GM12801 (cell line): Measurements from ENCODE around the gene FAM3B.

Source experiments
- TF ChIP-seq, protein P1 (sequence below): IDR thresholded peaks from one replicate; pipeline ENCODE4 v1.5.1; 2011; ENCODE audit warnings: control low read depth; ENCODE audit not compliant: insufficient read length; ENCODE audit errors: extremely low read depth

Gene FAM3B

DNA sequence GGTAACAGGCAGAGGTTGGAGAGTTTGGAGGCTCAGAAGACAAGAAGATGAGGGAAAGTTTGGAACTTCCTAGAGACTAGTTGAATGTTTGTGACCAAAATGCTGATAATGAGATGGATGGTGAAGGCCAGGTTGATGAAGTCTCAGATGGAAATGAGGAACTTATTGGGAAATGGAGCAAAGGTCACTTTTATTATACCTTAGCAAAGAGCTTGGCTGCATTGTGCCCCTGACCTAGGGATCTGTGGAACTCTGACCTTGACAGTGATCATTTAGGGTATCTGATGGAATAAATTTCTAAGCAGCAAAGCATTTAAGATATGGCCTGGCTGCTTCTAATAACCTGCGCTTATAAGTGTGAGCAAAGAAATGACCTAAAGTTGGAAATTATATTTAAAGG is 17.2 kb downstream of the FAM3B start:
- TF ChIP-seq, protein P1, sequence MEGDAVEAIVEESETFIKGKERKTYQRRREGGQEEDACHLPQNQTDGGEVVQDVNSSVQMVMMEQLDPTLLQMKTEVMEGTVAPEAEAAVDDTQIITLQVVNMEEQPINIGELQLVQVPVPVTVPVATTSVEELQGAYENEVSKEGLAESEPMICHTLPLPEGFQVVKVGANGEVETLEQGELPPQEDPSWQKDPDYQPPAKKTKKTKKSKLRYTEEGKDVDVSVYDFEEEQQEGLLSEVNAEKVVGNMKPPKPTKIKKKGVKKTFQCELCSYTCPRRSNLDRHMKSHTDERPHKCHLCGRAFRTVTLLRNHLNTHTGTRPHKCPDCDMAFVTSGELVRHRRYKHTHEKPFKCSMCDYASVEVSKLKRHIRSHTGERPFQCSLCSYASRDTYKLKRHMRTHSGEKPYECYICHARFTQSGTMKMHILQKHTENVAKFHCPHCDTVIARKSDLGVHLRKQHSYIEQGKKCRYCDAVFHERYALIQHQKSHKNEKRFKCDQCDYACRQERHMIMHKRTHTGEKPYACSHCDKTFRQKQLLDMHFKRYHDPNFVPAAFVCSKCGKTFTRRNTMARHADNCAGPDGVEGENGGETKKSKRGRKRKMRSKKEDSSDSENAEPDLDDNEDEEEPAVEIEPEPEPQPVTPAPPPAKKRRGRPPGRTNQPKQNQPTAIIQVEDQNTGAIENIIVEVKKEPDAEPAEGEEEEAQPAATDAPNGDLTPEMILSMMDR: no peak

DNA sequence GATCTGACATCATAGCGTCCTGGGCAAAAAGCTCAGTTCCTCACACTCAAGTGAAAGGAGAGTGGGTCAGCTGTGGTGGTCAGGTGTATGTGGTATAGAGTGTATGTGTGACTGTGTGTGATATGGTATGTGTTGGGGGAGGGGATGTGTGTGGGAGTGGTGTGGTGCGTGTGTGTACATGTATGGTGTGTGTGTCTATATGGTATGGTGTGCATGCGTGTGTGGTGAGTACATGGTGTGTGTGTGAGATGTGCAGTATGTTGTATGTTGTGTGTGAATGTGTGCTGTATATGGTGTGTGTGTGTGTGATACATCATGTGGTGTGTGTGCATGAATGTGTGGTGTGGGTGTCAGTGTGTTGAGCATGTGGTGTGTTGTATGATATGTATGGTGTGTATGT is 20.9 kb downstream of the FAM3B start:
- TF ChIP-seq, protein P1: no peak

DNA sequence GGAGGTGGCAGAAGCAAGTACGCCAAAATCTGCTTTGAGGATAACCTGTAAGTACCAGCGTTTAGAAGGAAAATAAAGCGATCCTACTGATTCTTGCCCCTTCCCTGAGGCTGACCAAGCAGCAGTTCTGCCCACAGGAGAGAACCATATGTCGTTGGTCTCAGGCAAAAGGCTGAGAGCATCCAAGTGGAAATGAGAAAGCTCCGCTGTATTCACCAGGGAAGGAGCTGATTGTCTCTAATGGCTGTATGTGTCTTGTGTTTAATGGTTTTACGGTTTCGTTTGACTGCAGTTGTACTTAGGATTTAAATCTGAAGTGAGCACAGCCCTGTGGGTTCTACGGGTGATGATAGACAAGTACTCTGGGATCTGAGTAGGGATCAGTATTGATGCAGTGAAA is 21.9 kb downstream of the FAM3B start:
- TF ChIP-seq, protein P1: no peak

DNA sequence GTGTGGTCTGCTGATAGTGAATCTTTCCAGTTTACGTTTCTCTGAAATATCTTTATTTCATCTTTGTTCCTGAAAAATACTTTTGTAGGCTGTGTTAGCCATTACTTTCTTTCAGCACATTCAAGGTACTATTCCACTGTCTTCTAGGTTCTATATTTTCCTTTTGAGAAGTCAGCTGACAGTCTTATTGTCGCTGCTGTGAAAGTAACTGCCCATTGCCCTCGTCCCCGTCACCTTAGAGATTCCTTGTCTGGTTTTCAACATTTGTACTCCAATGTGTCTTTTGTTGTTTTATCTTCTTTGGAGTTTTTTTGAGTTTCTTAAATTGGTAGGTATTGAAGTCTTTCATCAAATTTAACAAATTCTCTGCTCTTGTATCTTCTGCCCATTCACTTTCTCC is 25.4 kb downstream of the FAM3B start:
- TF ChIP-seq, protein P1: no peak

DNA sequence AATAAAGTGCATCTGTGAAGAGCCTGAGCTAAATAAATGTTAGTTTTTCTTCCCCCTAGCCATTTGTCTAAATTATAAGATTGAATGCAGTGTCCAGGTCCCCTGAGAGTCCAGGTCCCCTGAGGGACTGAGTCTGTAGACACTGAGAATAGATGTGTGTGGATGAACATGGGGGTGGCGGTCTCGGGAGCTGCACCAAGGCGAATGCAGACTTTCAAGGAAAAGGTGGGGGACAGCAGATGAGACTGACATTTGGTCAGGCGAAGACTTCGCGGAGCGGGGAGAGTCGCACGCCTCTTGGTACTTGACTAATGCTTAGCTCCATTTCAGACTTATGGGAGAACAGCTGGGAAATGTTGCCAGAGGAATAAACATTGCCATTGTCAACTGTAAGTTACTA is 27.5 kb downstream of the FAM3B start:
- TF ChIP-seq, protein P1: no peak

DNA sequence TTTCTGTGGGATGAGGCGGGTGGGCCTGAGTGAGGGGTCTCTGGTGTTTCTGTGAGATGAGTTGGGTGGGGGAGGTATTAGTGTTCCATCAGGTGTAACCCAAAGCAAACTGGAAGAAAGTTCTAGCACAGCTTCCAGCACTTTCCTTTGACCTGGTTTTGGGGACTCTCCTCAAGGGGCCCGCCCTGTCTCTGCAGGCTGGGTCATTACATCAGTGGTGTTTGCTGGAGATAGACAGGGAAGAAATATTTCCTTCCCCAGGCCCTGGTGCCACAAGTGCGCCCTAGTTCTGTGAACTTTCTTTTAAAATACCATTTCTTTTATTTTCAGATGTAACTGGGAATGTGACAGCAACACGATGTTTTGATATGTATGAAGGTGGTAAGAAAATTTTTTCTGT is 28.8 kb downstream of the FAM3B start:
- TF ChIP-seq, protein P1: no peak

DNA sequence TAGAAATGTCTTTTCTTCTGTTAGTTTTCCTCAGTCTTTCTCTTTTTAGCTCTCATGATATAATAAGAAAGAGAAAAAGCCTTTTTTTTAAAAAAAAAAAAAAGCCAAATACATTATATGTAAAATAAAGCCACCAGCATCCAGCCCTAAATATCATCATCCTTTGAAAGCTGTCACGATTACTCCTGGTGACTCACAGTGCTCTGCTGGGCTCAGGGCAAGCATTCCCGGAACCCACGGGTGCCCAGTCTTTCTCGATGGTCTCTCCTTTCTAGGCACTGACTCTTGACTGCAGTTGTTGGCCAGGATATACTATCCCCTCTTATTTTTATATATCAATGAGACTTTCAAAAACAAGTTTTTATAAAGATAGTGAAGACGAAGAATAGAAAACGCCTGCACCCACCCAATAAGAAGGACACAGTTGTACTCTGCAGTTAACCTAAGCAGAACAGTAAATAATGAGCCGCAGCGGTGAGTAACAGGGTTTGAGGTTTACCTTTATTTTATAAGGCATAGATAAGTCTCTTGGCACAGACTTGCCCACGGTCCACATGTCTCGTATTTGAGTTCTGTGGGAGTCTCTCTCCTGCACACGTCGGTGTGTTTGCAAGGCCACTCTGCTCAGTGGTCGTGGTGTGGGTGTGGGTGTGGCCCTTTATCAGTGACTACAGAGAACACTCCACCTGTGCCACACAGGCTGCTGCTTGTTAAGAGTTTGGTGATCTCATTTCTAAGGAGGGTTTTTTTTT is 29.5 kb downstream of the FAM3B start:
- TF ChIP-seq, protein P1: no peak
